Measurements from ENCODE around the gene OTOP2.

Gene OTOP2

DNA sequence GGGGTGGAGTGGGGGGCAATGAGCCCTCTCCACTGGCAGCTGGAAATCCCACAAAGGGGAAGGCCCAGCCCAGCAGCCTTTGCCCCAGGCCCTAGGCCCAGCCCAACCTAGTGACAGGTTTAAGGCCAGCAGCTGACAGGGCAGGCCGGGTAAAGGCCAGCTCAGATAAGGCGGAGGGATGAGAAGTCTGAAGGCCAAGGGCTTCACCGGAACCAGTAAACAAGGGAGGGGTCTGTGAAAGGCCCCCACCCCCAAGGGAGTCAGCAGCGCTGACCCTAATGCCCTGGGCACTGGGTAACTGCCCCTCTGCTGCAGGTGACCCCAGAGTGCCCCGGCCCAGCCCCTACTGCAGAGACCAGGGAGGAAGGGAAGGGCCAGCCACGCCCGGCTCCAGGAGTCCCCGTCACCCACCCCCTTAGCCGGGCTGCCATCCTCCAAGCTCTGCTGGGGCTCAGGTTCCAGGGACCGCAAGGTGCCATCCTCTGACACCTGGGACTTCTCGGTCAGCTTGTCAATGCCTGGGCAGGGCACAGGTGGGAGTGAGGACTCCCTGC lies 29.1 kb downstream of the OTOP2 start:
- Histone ChIP-seq H3K27me3 (ENCODE audit: control insufficient read depth, low read length) (no peaks in the 10 kb centered on the region), H3K36me3 (ENCODE audit: control insufficient read depth, low read length) (no peaks in the 10 kb centered on the region), H3K9me3 (ENCODE audit: control insufficient read depth, insufficient read depth, low read length) (no peaks in the 10 kb centered on the region), H3F3A (ENCODE audit: control insufficient read depth, insufficient read depth) (no peaks in the 10 kb centered on the region), H3K9me2 (replicated peaks; ENCODE audit: control insufficient read depth, low read length) (no peaks in the 10 kb centered on the region), H3K27ac (ENCODE audit: low read depth, low read length) (no peak overlapping the region), H3K4me3 (ENCODE audit: low read length) (no peak overlapping the region), H3K4me1 (ENCODE audit: control insufficient read depth, low read length) (no peaks in the 10 kb centered on the region), H4K20me1 (ENCODE audit: control insufficient read depth, insufficient read depth, low read depth, low read length) (no peaks in the 10 kb centered on the region), H3K79me2 (ENCODE audit: control insufficient read depth, low read length) (no peaks in the 10 kb centered on the region), H3K4me2 (ENCODE audit: low read length) (no peak overlapping the region)
- no peak for TF ChIP-seq EZH2phosphoT487 (IDR thresholded peaks at IDR 0.05; ENCODE audit: borderline replicate concordance, low read length)
- TF ChIP-seq, protein P1, sequence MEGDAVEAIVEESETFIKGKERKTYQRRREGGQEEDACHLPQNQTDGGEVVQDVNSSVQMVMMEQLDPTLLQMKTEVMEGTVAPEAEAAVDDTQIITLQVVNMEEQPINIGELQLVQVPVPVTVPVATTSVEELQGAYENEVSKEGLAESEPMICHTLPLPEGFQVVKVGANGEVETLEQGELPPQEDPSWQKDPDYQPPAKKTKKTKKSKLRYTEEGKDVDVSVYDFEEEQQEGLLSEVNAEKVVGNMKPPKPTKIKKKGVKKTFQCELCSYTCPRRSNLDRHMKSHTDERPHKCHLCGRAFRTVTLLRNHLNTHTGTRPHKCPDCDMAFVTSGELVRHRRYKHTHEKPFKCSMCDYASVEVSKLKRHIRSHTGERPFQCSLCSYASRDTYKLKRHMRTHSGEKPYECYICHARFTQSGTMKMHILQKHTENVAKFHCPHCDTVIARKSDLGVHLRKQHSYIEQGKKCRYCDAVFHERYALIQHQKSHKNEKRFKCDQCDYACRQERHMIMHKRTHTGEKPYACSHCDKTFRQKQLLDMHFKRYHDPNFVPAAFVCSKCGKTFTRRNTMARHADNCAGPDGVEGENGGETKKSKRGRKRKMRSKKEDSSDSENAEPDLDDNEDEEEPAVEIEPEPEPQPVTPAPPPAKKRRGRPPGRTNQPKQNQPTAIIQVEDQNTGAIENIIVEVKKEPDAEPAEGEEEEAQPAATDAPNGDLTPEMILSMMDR (IDR thresholded peaks at IDR 0.05; ENCODE audit: low read depth, low read length, poor library complexity, severe bottlenecking), result no peak

DNA sequence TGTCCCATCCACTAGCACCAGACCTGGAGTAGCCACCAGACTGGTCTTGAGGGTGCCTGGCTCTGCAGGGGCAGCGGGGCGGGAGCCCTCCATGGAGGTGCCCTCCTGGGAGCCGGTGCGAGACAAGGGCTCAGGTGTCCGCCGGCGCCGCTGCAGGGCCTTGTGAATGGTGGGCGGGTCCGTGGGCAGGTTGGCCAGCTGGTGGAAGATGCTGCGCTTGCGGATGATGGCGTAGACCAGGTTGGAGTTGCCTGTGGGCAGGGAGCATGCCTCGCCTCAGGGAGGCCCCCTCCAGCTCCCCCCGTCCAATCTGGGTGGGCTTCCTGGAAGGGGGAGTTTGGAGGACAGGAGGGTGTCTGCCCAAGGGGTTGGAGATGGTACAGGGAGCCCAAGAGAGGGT lies 30.0 kb downstream of the OTOP2 start:
- Histone ChIP-seq H3K9me2 (replicated peaks; ENCODE audit: control insufficient read depth, low read length) (no peaks in the 10 kb centered on the region), H3K4me1 (ENCODE audit: control insufficient read depth, low read length) (no peaks in the 10 kb centered on the region), H3K4me2 (ENCODE audit: low read length) (no peak overlapping the region), H3K4me3 (ENCODE audit: low read length) (no peak overlapping the region), H3F3A (ENCODE audit: control insufficient read depth, insufficient read depth) (no peaks in the 10 kb centered on the region), H3K36me3 (ENCODE audit: control insufficient read depth, low read length) (no peaks in the 10 kb centered on the region), H3K9me3 (ENCODE audit: control insufficient read depth, insufficient read depth, low read length) (no peaks in the 10 kb centered on the region), H4K20me1 (ENCODE audit: control insufficient read depth, insufficient read depth, low read depth, low read length) (no peaks in the 10 kb centered on the region), H3K27me3 (ENCODE audit: control insufficient read depth, low read length) (no peaks in the 10 kb centered on the region), H3K27ac (ENCODE audit: low read depth, low read length) (no peak overlapping the region), H3K79me2 (ENCODE audit: control insufficient read depth, low read length) (no peaks in the 10 kb centered on the region)
- TF ChIP-seq, protein P1 (IDR thresholded peaks at IDR 0.05; ENCODE audit: low read depth, low read length, poor library complexity, severe bottlenecking), result no peak
- no peak for TF ChIP-seq EZH2phosphoT487 (IDR thresholded peaks at IDR 0.05; ENCODE audit: borderline replicate concordance, low read length)

DNA sequence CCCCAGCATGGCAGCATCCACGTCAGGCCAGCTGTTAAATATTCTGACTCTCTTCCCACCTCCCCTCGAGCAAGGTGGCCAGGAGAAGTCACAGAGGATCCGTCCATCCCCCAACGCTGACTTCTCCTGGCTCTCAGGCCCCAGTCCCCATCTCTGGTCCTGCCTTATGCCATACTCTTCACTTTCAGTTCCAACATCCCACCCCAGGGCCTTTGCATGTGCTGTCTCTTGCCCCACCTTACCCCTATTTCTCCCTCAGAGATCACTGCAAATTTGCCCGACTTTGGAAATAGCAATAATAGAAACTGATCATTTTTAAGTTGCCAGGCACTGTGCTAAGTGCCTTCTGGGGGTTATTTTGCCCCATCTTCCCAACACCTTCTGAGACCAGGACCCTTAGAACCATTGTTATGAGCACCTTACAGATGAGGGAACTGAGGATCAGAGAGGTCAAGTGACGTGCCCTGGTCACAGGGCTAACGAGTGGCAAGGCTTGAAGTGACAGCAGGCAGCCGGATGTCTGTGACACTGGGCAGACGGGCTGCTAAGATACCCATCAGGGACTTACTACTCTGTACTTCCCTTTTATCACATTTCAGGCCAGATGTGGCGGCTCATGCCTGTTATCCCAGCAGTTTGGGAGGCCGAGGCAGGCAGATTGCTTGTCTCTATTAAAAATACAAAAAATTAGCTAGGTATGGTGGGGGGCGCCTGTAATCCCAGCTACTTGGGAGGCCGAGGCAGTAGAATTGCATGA lies 30.8 kb downstream of the OTOP2 start:
- Histone ChIP-seq H3K27ac (ENCODE audit: low read depth, low read length) (no peak overlapping the region), H3K79me2 (ENCODE audit: control insufficient read depth, low read length) (no peaks in the 10 kb centered on the region), H3K27me3 (ENCODE audit: control insufficient read depth, low read length) (no peaks in the 10 kb centered on the region), H3K9me2 (replicated peaks; ENCODE audit: control insufficient read depth, low read length) (no peaks in the 10 kb centered on the region), H3K4me3 (ENCODE audit: low read length) (no peak overlapping the region), H3K9me3 (ENCODE audit: control insufficient read depth, insufficient read depth, low read length) (no peaks in the 10 kb centered on the region), H3K4me2 (ENCODE audit: low read length) (no peak overlapping the region), H3K36me3 (ENCODE audit: control insufficient read depth, low read length) (no peaks in the 10 kb centered on the region), H4K20me1 (ENCODE audit: control insufficient read depth, insufficient read depth, low read depth, low read length) (no peaks in the 10 kb centered on the region), H3K4me1 (ENCODE audit: control insufficient read depth, low read length) (no peaks in the 10 kb centered on the region), H3F3A (ENCODE audit: control insufficient read depth, insufficient read depth) (no peaks in the 10 kb centered on the region)
- TF ChIP-seq EZH2phosphoT487 (IDR thresholded peaks at IDR 0.05; ENCODE audit: borderline replicate concordance, low read length), result no peak
- TF ChIP-seq, protein P1 (IDR thresholded peaks at IDR 0.05; ENCODE audit: low read depth, low read length, poor library complexity, severe bottlenecking), result no peak
